CD4-positive, alpha-beta T cell treated with Interleukin-1 beta for 1 hour (primary cell): Measurements from ENCODE around the gene ABLIM1.

Experiments
- DNase-seq, 2 donors: peaks; one replicate each; pipeline ENCODE4 v3.0.0-alpha.2; 2020 to 2022

ABLIM1 gene

GRCh38 chr10:114678820-114679219 is 20.7 kb upstream of the ABLIM1 start:
- DNase-seq, result no peak

GRCh38 chr10:114678336-114678735 is 20.3 kb upstream of the ABLIM1 start:
- DNase-seq, result no peak

- no peak for DNase-seq
These were observed 16.3 kb upstream of the ABLIM1 start for GRCh38 chr10:114674346-114674745.

- no peak for DNase-seq
These were observed 11.6 kb upstream of the ABLIM1 start for GRCh38 chr10:114669648-114670047.

- no peak for DNase-seq
These were observed 10.5 kb upstream of the ABLIM1 start for GRCh38 chr10:114668375-114669080.

GRCh38 chr10:114665873-114666272 is 7.8 kb upstream of the ABLIM1 start:
- no peak for DNase-seq

- DNase-seq, result no peak
These were observed 7.3 kb upstream of the ABLIM1 start for GRCh38 chr10:114665406-114665805.

GRCh38 chr10:114664127-114664526 is 6.1 kb upstream of the ABLIM1 start:
- DNase-seq, result no peak

- DNase-seq, result no peak
These were observed 5.6 kb upstream of the ABLIM1 start for GRCh38 chr10:114663626-114664025.

DNA sequence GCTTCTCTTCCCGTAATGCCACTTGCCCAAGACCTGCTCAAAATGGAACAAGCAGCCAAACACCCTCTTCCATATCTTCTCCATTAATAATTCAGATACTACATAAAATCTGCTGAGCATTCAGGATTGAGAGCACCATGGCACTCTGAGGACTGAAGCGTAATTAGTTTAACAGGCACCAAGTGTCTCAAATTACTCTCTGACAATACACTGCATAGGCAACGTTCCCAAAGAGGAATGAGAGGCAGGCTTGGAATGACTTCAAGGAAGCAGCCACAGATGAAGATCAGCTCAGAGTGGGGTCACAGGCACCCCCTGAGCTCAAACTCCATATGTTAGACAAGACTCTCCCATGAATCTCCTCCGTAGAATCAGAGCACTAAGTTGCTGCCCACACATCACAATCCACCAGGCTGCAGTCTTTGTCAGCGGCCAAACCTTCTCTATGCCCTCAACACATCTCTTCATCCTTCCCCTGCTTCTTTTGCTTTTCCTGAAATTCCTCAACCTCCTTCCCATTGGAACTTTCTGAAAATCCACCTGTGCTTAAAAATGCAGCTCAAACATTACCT is 4.7 kb upstream of the ABLIM1 start:
- DNase-seq, result no peak

DNA sequence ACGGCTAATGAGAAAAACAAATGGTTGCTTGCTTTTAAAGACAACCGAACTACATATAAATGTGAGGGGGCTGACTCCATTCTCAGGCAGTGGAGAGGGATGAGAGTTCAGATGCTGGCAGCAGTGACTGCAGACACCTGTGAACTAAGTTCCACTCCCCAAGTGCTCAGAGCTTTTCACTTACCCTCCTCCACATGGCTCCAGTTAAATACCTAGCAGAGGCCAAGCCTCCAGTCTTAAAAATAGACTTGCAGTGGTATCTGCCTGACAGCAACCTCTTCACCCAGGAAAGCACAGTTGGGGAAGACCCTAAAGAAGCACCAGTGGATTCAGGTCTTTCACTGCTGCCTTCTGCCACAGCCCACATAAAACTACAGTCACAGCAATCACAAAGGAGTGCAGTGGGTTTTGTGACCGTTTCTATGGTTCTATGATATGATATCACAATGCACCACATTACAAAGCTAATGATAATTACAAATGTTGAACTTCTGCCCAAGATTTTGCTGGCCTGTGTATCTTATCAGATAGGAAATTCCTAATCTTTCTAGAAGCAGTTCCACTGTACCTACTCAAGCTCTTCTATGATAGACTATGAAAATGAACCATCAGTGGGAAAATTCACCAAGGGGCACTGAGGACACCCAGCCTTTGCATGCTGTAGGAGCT is 3.3 kb upstream of the ABLIM1 start:
- DNase-seq, result no peak

DNA sequence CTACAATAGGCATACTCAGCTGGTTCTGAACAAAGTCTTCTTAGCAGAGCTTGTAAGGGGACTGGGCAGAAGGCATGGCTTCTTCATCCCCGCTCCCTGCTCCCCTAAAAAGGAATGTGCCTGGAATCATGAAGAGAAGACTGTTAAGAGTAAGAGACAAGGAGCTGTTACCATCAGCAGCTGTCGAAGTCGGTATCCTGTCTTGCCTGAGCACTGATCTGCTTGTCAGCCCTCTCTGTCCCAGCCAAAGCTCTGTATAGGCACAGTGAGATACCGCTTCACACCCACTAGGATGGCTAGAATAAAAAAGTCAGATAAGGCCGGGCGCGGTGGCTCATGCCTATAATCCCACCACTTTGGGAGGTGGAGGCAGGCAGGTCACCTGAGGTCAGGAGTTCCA is 2.4 kb downstream of the ABLIM1 start:
- no peak for DNase-seq

DNA sequence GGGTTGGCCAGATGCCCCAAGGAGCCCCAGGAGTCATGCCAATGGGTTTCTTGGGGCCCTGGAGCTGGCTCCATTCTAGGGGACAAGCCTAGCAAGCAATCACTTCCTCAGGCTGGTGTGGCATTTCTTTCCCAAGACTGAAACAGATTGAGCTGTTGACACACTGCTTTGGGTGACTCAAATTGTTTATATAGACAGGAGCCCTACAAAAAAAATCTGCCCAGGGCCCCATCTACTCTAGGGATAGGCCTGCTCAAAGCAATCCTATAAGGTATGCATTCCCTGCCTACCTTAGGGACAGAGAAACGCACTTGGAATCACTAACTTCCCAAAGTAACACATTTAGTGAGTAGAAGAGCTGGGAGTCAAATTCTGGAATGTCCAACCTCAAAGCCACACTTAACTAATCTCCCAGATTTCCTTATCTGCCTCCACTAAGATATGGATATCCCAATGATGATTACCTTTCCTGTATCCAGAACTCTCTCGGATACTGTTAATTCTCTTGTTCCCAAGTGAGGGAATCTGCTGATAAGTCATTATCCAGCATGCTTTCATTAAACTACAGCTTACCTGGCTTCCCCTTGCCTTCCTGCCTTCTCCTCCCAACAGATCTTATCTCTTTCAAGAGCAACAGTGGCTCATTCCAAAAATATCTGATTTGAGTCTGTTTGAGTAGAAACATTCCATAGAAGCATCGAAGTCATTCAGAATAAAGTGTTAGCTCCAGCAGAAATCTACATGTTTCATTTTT is 3.1 kb downstream of the ABLIM1 start:
- DNase-seq, result no peak

DNA sequence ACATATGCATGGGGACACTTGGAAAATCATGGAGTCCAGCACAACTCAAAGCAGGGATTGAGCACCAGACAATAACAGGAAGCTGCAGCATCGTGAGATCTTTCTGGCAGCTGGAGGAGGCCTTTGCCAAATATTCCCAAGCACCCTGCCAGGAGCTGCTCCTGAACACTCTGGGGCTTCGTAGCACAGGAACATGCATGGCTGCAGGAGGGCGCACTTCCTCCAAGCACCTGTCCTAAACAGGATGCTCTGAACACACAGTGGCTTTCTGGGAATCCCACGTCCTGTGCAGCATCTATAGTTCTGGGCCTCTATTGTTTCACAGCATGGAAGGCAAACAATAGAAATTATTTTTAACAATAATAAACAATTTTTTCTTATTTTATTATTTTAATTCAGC is 4.1 kb downstream of the ABLIM1 start:
- DNase-seq, result no peak

DNA sequence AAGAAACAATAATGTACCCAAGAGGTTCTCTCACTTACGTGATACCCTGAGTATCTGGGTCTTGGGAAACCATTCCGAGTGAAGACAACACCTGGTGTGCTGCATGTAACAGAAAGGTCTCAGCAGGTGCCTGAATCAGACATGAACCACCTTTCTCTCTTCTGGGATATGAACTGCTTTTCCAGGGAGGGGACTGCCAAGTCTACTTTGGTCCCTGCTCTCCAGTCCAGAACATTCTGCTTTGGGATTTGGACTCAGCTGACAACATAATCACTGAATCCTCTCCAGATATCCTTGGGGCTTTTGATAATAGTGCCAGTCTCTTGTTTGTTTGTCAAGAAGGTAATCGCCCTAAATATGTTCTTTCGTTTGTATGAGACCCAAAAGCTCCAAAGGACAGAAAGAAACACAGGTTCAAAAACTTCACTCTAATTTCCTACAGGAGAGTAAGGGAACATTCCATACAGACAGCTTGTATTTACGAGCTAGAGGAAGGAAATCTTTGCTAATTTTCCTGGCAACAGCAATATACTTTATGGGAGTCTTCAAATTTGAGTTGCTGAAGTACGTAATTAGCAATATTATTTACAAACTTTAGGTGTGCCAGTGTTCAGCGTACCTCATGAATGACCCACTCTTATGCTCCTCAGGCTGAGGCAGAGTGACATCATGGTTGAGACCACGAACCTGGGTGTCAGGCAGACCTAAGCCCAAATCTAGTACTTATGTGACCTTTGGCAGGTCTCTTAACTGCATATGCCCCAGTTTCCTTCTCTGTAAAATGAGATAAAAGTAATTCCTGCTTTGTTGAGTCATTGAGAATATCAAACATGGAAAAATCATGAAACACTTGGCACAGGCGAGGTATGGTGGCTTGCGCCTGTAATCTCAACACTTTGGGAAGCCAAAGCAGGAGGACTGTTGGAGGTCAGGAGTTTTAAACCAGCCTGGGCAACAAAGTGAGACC is 5.4 kb downstream of the ABLIM1 start:
- no peak for DNase-seq

GRCh38 chr10:114650831-114651230 is 7.2 kb downstream of the ABLIM1 start:
- no peak for DNase-seq

DNA sequence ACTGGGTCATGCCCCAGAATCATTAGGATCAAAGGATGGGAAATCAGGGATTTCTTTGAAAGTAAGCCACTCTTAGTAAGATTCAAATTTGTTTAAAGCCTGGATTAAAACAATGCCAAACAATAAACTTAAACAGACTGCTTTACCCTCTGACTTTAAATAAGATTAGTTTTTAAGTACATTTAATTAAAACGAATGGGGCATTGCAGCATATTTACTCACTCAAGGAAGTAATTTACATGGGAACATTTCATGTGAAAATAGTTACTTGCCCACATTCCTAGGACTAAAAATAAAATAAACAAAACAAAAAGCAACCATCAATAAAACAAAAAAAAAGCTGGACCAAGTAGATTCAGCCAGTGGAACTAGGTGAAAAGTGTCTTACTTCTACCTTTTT is 7.8 kb downstream of the ABLIM1 start:
- DNase-seq, result no peak

GRCh38 chr10:114649217-114649903 is 8.7 kb downstream of the ABLIM1 start:
- no peak for DNase-seq

- DNase-seq, result no peak
These were observed 9.7 kb downstream of the ABLIM1 start for GRCh38 chr10:114648368-114648767.

DNA sequence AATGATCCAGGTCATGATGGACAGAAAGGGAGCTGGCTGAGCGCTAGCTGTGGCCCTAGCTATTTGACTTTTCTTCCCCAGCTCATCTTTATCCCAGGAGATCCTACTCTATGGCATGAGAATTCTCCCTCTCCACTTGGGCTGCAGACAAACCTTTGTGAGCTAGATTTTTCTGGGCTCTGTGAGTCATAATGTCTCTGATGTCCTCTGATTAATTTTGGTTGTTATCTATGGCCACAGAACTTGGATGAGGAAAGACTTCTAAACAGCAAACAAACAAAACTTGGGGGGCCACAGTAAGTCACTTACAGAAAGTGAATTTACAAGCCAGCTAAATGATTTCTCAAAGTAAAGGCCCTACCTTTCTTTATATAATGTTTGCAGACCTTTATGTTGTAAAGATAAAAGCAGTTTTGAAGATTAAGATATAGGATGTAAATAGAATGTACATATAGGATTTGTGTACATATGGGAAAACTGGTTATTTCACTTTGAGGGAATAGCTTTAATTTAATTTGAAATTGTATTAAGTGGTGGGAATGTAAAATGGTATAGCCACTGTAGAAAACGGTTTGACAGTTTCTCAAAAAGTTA is 10.4 kb downstream of the ABLIM1 start:
- DNase-seq, result no peak

DNA sequence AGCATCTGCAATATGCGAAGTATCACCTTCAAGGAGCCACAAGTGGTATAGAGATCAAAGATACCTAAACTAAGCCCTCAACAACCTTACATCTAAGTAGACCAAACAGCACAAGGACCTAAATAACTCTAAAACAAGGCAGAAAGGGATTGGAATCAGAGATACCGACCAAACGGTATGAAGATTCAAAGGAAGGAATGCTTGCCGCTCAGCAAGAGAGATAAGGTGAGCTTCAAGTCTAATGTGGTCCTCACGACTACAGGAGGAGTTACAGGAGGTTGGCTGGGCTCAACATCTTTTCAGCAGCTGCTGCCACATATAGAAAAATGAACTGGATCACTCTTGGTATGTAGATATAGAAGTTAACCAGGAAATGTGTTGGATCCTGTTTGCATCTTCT is 11.6 kb downstream of the ABLIM1 start:
- no peak for DNase-seq
